A549 treated with AZD9567 at 1 μM for 4 hours (cell line): ENCODE measurements around the gene CIB4. TPM values are rescaled to one million over a fixed set of nuclear protein-coding genes. Genes with fewer than 3 reads are reported as not detected.

Source experiments
- total RNA-seq: library from RNA; stranded (reverse); fragments of 200-300 nt; extraction: Qiagen RNA extraction; gene quantifications from 5 replicates; pipeline ENCODE4 v1.2.3, GENCODE V29; 2022; ENCODE audit not compliant: insufficient read depth

Gene CIB4
- 0.21 to 0.48 TPM (median 0.29 TPM) in 4 of 5 replicates, not detected in the other for total RNA-seq

DNA sequence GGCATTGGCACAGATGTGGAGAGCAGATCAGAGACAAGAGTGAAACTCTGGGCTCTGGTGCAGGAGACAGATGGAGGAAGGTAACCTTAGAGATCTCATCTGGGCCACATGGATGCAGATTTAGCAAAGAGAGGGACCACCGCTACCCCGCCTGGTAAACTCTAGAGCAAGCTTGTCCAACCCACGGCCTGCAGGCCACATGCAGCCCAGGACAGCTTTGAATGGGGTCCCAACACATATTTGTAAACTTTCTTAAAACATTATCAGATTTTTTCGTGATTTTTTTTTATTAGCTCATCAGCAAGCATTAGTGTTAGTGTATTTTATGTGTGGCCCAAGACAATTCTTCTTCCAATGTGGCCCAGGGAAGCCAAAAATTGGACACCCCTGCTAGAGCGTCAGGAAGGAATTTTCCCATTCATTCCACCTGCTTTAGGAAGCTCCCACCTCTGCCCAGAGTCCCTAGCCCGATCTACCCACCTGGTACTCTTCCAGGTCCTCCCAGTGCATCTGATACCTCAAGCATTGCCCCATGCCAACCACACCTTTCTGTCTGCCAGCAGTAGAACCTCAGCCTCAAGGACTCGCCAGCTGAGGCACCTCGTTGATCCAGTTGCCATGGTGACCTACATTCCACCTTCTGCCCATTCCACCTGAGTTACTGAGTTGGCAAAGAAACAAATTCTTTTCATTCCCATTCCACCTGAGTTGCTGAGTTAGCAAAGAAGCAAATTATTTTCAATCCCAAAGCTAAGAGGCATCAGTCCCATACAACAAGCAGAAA, at the start of gene CIB4:
CIB4 (minus strand) TSS at position 586 of the 784 bp plus-strand sequence; CDS start at position 534, 52 bp downstream.

Other genes starting within 250 kb of the CIB4 start
- gene DRC1, start 239.4 kb downstream of the CIB4 start, total RNA-seq, result 0.05 to 0.45 TPM (median 0.19 TPM) in 4 of 5 replicates, not detected in the other
- 0.07 to 0.14 TPM (median 0.10 TPM) in 4 of 5 replicates, not detected in the other for gene OTOF, start 163.2 kb downstream of the CIB4 start, total RNA-seq
- 0.48 to 0.75 TPM (median 0.54 TPM) in 5 replicates for gene KCNK3, start 51.4 kb upstream of the CIB4 start, total RNA-seq
- 29.6 to 47.4 TPM (median 32.2 TPM) in 5 replicates for gene SLC35F6, start 122.9 kb upstream of the CIB4 start, total RNA-seq
- gene CENPA, start 144.7 kb upstream of the CIB4 start, total RNA-seq, result 39.2 to 53.8 TPM (median 50.5 TPM) in 5 replicates
- 4.3 to 6.1 TPM (median 5.1 TPM) in 5 replicates for gene DPYSL5, start 206.8 kb upstream of the CIB4 start, total RNA-seq